GM21447 (cell line): ENCODE data around the gene STK11.
"Not testable (repeated sequence)": the region's sequence is repeated elsewhere in the genome, so short reads cannot be mapped to it uniquely, and the experiment has no call there.

ENCODE experiments used
- ATAC-seq: cut with Tn5 transposase; IDR thresholded peaks from one replicate; pipeline ENCODE4 v1.9.1; 2021; ENCODE audit not compliant: unreplicated experiment

The STK11 gene

GRCh38 chr19:1168572-1169410 lies 36.8 kb upstream of the STK11 start:
- ATAC-seq = no peak

GRCh38 chr19:1169411-1169791 lies 36.2 kb upstream of the STK11 start:
- ATAC-seq = no peak

- ATAC-seq = no peak
These were observed 35.4 kb upstream of the STK11 start for GRCh38 chr19:1169921-1170885.

GRCh38 chr19:1170938-1171754 lies 34.4 kb upstream of the STK11 start:
- no peak for ATAC-seq

- ATAC-seq = no peak
These were observed 33.7 kb upstream of the STK11 start for GRCh38 chr19:1171755-1172352.

GRCh38 chr19:1172353-1173158 lies 33.0 kb upstream of the STK11 start:
- no peak for ATAC-seq

- no peak for ATAC-seq
These were observed 32.3 kb upstream of the STK11 start for GRCh38 chr19:1173159-1173844.

GRCh38 chr19:1173845-1174809 lies 31.5 kb upstream of the STK11 start, which contains the start of gene SBNO2:
TSS of gene SBNO2 (minus strand) at chr19:1174268. CDS start at chr19:1154276, 19,992 bp downstream.
- peak; percentile 58 for ATAC-seq

- ATAC-seq = no peak
These were observed 28.1 kb upstream of the STK11 start for GRCh38 chr19:1177322-1178114.

GRCh38 chr19:1181606-1182005 lies 24.0 kb upstream of the STK11 start:
- ATAC-seq = no peak

- ATAC-seq = no peak
These were observed 23.5 kb upstream of the STK11 start for GRCh38 chr19:1182068-1182467.

GRCh38 chr19:1182727-1183126 lies 22.9 kb upstream of the STK11 start:
- ATAC-seq = no peak

GRCh38 chr19:1183543-1184172 lies 21.9 kb upstream of the STK11 start:
- ATAC-seq = peak; percentile 67

- ATAC-seq = no peak
These were observed 16.2 kb upstream of the STK11 start for GRCh38 chr19:1189419-1189818.

- no peak for ATAC-seq
These were observed 6.0 kb upstream of the STK11 start for GRCh38 chr19:1199531-1199930.

- not testable (repeated sequence) for ATAC-seq
These were observed 5.0 kb upstream of the STK11 start for GRCh38 chr19:1200614-1201013.
